Activated CD4-positive, alpha-beta T cell treated with anti-CD3 and anti-CD28 coated beads, Interleukin-2, amount 50 U/mL, for 16 hours (primary cell): ENCODE measurements around the gene PDZK1.
A peak's percentile ranks its signal among the peaks of the same experiment; 100 is the strongest.
"Not testable (repeated sequence)": the region's sequence is repeated elsewhere in the genome, so short reads cannot be mapped to it uniquely, and the experiment has no call there.

Source experiments
- DNase-seq: peaks from one replicate; pipeline ENCODE4 v3.0.0-alpha.2; 2020

Gene PDZK1

DNA sequence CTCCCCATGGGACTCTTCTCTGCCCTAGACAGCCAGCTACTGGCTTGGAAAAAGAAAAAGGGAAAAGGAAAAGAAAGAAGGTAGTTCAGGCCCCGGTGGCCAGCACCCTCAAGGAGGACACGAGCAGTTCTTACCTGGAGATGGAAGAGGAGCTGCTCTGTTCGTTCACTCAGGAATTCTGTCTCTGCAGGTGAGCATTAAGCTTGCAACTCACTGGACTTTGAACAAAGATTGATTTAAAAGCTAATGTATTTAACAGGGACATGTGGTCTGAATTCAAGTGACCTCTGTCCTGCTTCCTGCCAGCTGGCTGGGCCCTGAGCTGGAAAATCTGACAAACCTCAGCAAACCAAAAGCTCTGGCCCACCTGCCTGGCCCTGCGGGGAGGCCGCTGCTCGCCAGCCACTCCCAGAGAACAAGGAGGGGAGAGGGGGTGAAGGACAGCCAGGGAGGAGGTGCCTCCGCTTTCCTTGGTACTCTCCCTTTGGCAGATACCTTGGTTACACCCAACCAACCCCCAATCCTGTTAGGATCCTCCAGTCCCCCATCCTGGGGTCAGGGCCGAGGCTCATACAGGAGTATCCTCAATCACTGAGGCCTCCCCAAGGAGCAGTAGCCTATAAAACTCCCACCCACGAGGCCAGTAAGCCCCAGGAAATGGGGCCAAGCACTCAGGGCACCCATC lies at the start of gene PDZK1:
Gene PDZK1, minus strand, starts transcription at position 186 of the 685 bp plus-strand sequence. CDS start 19,347 bp downstream, outside the sequence.
- DNase-seq: no peak

DNA sequence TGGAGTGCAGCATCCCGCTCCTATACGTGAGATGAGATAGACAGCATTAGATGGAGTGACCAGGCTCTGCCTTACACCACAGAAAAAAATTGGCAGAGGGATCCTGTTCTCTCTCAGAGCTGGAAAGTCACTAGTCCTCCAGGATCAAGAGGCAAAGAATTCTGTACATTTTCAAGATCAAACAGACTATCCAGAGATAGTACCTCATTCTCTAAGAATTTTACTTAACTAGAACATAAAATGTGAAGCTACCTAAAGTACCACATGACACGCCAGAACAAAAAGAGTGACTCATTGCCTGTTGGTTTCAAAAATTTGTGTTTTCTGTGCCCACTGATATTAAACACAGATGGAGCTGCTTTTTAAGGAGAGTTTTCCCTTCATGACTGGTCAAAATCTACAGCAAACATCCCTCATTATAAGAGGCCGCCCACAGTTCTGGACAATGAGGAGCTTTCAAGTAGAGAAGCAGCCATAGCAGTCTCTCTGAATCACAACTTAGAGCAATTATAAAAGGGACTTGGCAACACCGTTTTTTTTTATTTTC lies 44.4 kb upstream of the PDZK1 start:
- DNase-seq: no peak

DNA sequence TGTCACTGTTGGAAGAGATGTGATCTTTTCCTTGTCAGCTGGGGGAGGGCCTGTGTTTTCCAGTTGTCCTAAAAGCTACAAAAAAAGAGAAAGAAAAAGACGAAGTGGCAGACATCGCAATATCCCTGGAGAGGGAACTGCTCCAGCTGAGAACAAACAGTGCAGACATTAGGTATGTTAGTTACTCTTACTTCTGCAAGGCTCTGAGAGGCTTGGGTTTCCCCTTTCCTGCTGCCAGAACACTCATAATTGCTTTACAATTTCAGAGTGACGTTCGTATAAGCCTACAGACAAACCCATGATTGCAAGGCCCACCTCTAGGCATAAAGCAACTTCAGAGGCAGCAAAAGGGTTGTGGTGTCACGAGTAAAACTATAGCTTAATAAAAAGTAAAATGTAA lies 43.3 kb upstream of the PDZK1 start:
- no peak for DNase-seq

- no peak for DNase-seq
Observed at GRCh38 chr1:145747398-145748247, 40.5 kb upstream of the PDZK1 start.

GRCh38 chr1:145740269-145740668 lies 33.1 kb upstream of the PDZK1 start:
- DNase-seq: no peak

GRCh38 chr1:145736191-145736590 lies 29.0 kb upstream of the PDZK1 start:
- DNase-seq: no peak

DNA sequence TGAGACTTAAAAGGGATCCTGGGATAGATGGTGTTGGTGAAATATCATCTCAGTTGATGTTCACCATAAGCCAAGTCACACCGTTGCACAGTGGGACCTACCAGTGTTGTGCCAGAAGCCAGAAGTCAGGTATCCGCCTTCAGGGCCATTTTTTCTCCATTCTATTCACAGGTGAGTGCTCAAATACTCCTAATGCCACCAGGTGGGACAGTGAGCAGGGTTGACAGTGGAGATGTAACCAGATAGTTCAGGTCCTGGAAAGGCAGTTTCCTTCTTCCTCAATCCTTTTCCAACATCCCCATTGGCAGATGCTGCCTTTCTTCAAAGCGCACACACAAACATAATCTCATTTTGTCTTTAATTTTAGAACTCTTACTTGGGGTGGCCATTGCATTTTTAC lies 23.7 kb upstream of the PDZK1 start:
- DNase-seq: no peak

DNA sequence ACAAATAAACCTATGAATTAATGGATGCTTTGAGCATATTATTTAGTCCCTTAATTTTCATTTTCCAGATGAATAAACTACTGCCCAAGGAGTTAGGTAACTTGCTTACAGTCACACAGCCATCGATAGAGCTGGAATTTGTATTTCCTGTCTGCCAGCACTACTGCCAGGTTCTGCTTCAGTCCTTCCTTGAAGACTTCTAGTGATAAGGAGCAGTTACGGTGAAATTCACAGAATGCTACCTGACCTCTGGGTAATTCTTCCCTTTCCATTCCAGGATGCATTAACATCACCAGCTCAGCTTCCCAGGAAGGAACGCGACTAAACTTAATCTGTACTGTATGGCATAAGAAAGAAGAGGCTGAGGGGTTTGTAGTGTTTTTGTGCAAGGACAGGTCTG lies 23.3 kb upstream of the PDZK1 start:
- DNase-seq: no peak

DNA sequence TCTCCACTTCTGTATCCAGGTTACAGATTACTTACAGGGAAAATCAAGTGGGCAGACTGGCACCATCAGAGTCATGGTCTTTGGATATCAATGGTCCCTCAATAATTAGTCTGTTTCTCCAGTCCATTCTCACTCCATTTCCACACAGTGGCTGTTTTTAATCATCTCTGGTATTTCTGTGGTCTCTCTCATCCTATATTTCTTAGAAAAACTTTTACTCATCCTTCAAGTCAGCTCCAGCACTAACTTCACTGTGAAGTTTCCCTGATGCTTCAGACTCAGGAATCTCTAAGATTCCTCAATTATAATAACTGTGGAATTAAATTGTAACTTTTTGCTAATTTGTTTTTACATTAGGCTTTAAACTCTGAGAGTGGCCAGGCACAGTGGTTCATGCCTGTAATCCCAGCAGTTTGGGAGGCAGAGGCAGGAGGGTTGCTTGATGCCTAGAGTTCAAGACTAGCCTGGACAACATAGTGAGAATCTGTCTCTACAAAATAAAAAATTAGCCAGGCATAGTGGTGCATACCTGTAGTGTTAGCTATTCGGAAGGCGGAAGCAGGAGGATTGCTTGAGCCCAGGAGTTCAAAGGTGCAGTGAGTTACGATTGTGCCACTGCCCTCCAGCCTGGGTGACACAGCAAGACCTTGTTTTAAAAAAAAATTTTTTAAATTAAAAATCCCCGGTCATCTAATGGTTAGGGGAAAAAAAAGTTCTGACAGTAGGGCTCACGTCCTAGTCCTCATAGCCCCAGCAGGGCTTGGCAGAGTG lies 22.7 kb upstream of the PDZK1 start:
- DNase-seq: no peak

DNA sequence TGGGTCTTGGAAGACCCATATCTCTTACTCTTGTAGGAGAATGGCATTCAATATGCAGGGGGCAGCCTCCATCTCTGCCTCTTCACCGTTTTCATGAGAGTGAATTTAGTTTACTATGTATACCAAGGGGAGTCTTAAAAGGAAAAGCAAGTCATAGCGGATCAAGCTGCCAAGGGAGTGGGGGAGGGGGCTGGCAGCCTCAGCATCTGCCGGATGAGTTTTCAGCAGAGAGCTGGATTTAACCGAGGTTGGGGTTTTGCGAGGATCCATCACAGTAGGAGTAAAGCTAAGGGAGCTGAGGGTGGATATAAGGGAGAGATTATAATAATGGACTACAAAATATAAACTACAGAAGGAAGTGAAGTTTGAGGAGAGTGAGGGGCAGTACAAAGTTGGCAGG lies 22.0 kb upstream of the PDZK1 start:
- DNase-seq: no peak

GRCh38 chr1:145726193-145726592 lies 19.0 kb upstream of the PDZK1 start:
- not testable (repeated sequence) for DNase-seq

- peak; percentile 58 for DNase-seq
Observed at GRCh38 chr1:145720878-145721671, 13.9 kb upstream of the PDZK1 start.

DNA sequence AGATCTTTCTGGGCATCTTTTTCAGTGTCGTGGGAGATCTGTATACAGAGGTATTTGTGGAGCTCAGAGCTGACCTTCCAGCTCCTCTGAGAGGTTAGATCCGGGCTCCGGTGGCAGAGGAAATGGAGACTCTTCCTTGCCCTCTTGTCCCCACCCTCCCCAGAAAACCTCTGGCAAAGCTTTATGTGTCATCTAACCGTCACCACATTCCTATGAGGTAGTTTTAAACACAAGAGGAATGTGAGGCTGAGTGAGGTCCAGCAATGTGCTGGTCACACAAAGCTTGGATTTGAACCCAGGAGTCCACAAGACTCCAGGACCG lies 13.3 kb upstream of the PDZK1 start:
- DNase-seq: no peak

DNA sequence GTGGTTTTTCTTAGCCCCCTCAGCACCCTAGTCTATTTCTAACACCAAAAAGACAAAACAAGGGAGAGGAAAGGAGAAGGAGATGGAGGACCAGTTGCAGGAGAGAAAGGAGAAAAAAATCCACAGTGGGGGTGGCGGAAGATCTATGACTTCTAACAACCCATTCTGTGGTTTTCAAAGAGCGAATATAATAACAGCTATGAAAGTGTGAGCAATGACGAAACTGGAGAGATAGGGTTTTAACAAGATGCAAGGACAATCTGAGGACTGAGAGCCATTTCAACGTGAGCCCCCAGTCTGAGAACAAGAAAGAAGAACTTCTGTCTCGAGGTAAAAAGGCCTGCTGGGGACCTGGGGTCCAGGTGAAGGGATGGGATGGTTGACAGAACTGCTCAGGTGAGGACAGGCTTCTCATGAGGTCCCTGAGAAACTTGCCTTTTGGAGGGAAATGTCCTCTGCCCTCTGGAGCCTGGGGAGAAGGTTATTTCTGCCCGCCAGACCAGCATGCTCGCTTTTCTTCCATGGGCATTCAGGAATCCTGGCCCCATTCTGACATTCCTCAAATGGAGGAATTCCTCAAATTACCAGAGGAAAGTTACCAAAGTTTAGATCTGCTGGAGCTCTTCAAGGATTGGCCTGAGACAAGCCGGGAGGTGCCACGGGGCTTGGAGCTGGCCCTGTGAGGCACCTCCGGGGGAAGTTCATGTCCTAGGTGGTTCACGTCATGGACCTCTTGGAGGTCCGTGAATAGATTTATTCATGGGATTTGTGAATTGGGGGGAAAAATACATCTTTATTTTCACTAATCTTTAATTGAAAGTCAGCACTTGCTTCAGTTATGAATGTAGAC lies 12.3 kb upstream of the PDZK1 start, which contains the start of gene CD160:
Gene CD160, plus strand, starts transcription at position 270 of the 850 bp plus-strand sequence. CDS start 8,829 bp downstream, outside the sequence.
- DNase-seq: peak; percentile 52

- not testable (repeated sequence) for DNase-seq
Observed at GRCh38 chr1:145718465-145718864, 11.3 kb upstream of the PDZK1 start.

GRCh38 chr1:145717833-145718232 lies 10.7 kb upstream of the PDZK1 start:
- no peak for DNase-seq

DNA sequence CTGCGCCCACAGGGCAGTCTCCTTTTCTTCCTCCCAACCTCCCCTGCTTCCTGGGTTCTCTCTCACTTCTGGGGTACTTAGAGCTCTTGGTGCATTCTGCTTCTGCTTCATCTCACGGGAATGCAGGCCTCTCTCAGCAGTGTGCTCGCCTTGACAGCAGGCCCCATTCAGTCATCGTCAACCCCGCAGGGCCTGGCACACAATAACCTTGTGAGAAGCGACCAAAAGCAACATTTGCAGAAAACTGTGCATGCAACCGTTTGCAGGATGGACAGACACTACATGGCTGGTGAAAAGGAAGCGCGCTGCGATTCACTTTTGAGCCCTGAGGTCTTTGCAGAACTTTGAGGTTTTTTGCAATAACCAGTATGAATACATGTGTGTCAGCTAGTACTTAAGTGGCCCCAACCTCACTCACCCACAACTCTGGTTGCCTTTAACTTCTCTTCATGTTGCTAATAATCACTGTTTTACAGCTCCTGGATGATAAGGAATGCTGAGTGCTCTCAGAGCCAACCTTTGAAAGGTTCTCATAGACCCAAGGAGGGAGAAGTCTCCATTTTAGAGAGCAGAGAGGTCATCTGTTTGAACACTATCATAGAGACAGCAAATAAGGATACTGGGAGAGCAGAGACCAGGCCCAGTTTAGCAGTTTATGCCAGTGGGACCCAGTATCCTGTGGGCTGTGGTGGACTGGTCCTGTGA lies 9.6 kb upstream of the PDZK1 start:
- DNase-seq: no peak

DNA sequence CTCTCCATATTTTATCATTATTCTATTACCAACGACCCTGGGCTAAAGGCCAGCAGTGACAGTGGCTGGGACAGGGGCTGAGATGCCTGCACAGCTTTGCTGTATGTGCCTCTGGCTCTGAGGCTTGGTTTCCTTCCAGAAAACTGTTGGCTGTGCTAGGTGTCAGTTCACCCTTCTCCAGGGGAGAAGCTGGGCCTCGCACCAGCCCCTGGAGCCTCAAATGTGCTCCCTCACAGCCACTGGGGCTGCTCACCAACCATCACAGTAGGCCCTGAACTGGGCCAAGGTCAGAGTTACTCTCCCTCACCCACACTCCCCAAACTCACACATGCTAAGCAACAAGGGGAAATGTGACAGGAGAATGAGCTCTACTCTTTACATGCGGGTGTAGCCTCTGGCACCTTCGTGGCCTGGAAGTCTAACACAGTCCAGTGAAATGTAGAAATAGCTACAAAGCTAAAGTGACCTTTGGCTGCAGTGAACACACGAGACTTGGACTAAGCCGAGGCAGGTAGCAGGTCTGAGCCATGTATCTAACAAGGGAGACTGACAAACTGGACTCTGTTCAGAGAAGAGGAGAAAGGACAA lies 7.5 kb upstream of the PDZK1 start:
- no peak for DNase-seq

DNA sequence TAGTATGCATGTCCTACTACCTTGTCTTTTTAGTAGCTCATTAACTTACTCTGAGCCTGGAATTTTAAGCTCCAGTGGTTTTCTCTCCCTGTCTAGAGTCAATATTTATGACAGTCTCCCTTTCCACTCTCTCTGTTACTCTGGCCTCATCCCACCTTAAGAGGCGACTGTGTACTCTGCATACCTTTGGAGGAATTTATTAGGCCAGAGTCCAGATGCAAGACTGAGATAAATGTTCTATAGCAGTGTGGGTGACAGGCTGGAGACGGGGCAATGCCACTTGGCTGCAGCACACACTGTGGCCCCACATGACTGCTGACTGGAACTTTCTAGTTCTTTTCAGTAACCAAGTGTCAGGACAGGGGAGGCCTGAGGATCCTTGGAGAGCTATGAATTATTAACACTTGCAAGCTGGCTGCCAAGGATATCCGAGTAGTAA lies 4.1 kb upstream of the PDZK1 start:
- no peak for DNase-seq
